ENCODE results near the gene NEO1.

GRCh38 chr15:73014904-73015303 is 37.4 kb upstream of the NEO1 start:
- TF ChIP-seq CTCF (IDR thresholded peaks at IDR 0.05; ENCODE audit: insufficient read depth, low read length) (no peak), POLR2AphosphoS5 (IDR thresholded peaks at IDR 0.05; ENCODE audit: low read depth) (no peak)
